NT2/D1 (cell line): ENCODE results near the gene ADGRG2.
"Not testable (repeated sequence)": the region's sequence is repeated elsewhere in the genome, so short reads cannot be mapped to it uniquely, and the experiment has no call there.

Source experiments
- DNase-seq: peaks from one replicate; pipeline ENCODE4 v3.0.0-alpha.2; 2011; ENCODE audit warnings: low read depth, low spot score
- H3K27me3 ChIP-seq: 2 replicates; pipeline ENCODE4 v1.6.0; 2011; ENCODE audit warnings: mild to moderate bottlenecking; ENCODE audit not compliant: insufficient read length, insufficient read depth
- H3K36me3 ChIP-seq: 2 replicates; pipeline ENCODE4 v1.6.1; 2011; ENCODE audit warnings: mild to moderate bottlenecking, low read length, mixed read lengths; ENCODE audit not compliant: insufficient read depth, insufficient read length
- H3K4me1 ChIP-seq: 2 replicates; pipeline ENCODE4 v1.5.1; 2011; ENCODE audit not compliant: insufficient read depth, insufficient read length
- H3K4me3 ChIP-seq: 2 replicates; pipeline ENCODE4 v1.5.1; 2011; ENCODE audit warnings: low read depth; ENCODE audit not compliant: insufficient read length
- H3K9ac ChIP-seq: 2 replicates; pipeline ENCODE4 v1.6.0; 2011; ENCODE audit warnings: low read depth; ENCODE audit not compliant: insufficient read length
- H3K9me3 ChIP-seq: 2 replicates; pipeline ENCODE4 v1.5.1; 2011; ENCODE audit warnings: mild to moderate bottlenecking, low read length; ENCODE audit not compliant: insufficient read depth
- SUZ12 ChIP-seq: IDR thresholded peaks from 2 replicates; pipeline ENCODE4 v1.6.1; 2011; ENCODE audit not compliant: insufficient read length, insufficient read depth; ENCODE audit errors: extremely low read depth
- YY1 ChIP-seq: IDR thresholded peaks from 2 replicates; pipeline ENCODE4 v1.6.1; 2011; ENCODE audit not compliant: insufficient read length, insufficient read depth
- ZNF274 ChIP-seq: IDR thresholded peaks from 2 replicates; pipeline ENCODE4 v1.6.1; 2011; ENCODE audit warnings: mild to moderate bottlenecking, low read depth, low read length

The ADGRG2 gene

GRCh38 chrX:19085666-19086065 lies 36.6 kb downstream of the ADGRG2 start:
- no peaks in the 10 kb centered on the region for H3K36me3 ChIP-seq
- TF ChIP-seq SUZ12 (no peak), YY1 (no peak), ZNF274 (no peak)
- no peaks in the 10 kb centered on the region for H3K27me3 ChIP-seq
- H3K9me3 ChIP-seq = peaks cover 23% of the 10 kb centered on the region
- H3K4me1 ChIP-seq = no peaks in the 10 kb centered on the region
- no peak overlapping the region for H3K9ac ChIP-seq
- no peak overlapping the region for H3K4me3 ChIP-seq
- no peak for DNase-seq

- H3K36me3 ChIP-seq = no peaks in the 10 kb centered on the region
- no peaks in the 10 kb centered on the region for H3K4me1 ChIP-seq
- H3K9ac ChIP-seq = no peak overlapping the region
- TF ChIP-seq ZNF274 = no peak
- no peak for TF ChIP-seq YY1
- TF ChIP-seq SUZ12 = no peak
- no peak overlapping the region for H3K4me3 ChIP-seq
- DNase-seq = no peak
- H3K9me3 ChIP-seq = no peaks in the 10 kb centered on the region
- no peaks in the 10 kb centered on the region for H3K27me3 ChIP-seq
These were observed 46.5 kb downstream of the ADGRG2 start for GRCh38 chrX:19075754-19076153.

- no peak overlapping the region for H3K4me3 ChIP-seq
- H3K9ac ChIP-seq = no peak overlapping the region
- no peaks in the 10 kb centered on the region for H3K4me1 ChIP-seq
These were observed 49.9 kb downstream of the ADGRG2 start for GRCh38 chrX:19072372-19072771.

GRCh38 chrX:19070555-19070994 lies 51.7 kb downstream of the ADGRG2 start:
- no peaks in the 10 kb centered on the region for H3K9me3 ChIP-seq
- no peaks in the 10 kb centered on the region for H3K36me3 ChIP-seq
- no peak for DNase-seq
- no peak overlapping the region for H3K9ac ChIP-seq
- H3K4me3 ChIP-seq = no peak overlapping the region
- TF ChIP-seq ZNF274 (no peak), YY1 (no peak), SUZ12 (no peak)
- H3K27me3 ChIP-seq = no peaks in the 10 kb centered on the region
- no peaks in the 10 kb centered on the region for H3K4me1 ChIP-seq

More at GRCh38 chrX:19072372-19072771, 49.9 kb downstream of the ADGRG2 start:
- Histone ChIP-seq H3K9me3 (no peaks in the 10 kb centered on the region), H3K36me3 (no peaks in the 10 kb centered on the region), H3K27me3 (no peaks in the 10 kb centered on the region)
- TF ChIP-seq SUZ12 (no peak), ZNF274 (no peak), YY1 (no peak)
- no peak for DNase-seq

GRCh38 chrX:19066987-19067386 lies 55.3 kb downstream of the ADGRG2 start:
- not testable (repeated sequence) for H3K9ac ChIP-seq, DNase-seq, H3K27me3 ChIP-seq, H3K4me1 ChIP-seq, H3K36me3 ChIP-seq, H3K4me3 ChIP-seq, H3K9me3 ChIP-seq

- DNase-seq = no peak
- H3K4me3 ChIP-seq = no peak overlapping the region
- no peaks in the 10 kb centered on the region for H3K27me3 ChIP-seq
- no peaks in the 10 kb centered on the region for H3K4me1 ChIP-seq
- H3K9ac ChIP-seq = no peak overlapping the region
- no peaks in the 10 kb centered on the region for H3K36me3 ChIP-seq
- H3K9me3 ChIP-seq = no peaks in the 10 kb centered on the region
- TF ChIP-seq ZNF274 (no peak), YY1 (no peak), SUZ12 (no peak)
These were observed 56.7 kb downstream of the ADGRG2 start for GRCh38 chrX:19065535-19065934.

GRCh38 chrX:19064175-19064574 lies 58.1 kb downstream of the ADGRG2 start:
- H3K9me3 ChIP-seq = no peaks in the 10 kb centered on the region
- H3K36me3 ChIP-seq = no peaks in the 10 kb centered on the region
- no peaks in the 10 kb centered on the region for H3K4me1 ChIP-seq
- no peak overlapping the region for H3K9ac ChIP-seq
- no peaks in the 10 kb centered on the region for H3K27me3 ChIP-seq
- TF ChIP-seq SUZ12 (no peak), YY1 (no peak), ZNF274 (no peak)
- DNase-seq = no peak
- no peak overlapping the region for H3K4me3 ChIP-seq

- no peaks in the 10 kb centered on the region for H3K4me1 ChIP-seq
- no peak for TF ChIP-seq ZNF274
- no peak for TF ChIP-seq YY1
- TF ChIP-seq SUZ12 = no peak
- no peaks in the 10 kb centered on the region for H3K27me3 ChIP-seq
- no peak overlapping the region for H3K9ac ChIP-seq
- no peak for DNase-seq
- H3K4me3 ChIP-seq = no peak overlapping the region
- no peaks in the 10 kb centered on the region for H3K36me3 ChIP-seq
- no peaks in the 10 kb centered on the region for H3K9me3 ChIP-seq
These were observed 59.2 kb downstream of the ADGRG2 start for GRCh38 chrX:19063030-19063429.
